Osteocyte (in vitro differentiated cells): ENCODE results near the gene ACOT12. TPM values are rescaled to one million over a fixed set of nuclear protein-coding genes. Genes with fewer than 3 reads are reported as not detected.

Experiments
- DNase-seq: peaks from one replicate; pipeline ENCODE4 v3.0.0; 2021; ENCODE audit warnings: mixed read lengths; ENCODE audit not compliant: unreplicated experiment; ENCODE audit errors: extremely low spot score
- H3K27ac Mint-ChIP-seq: one replicate; pipeline ENCODE4 v1.8.0; 2021; ENCODE audit warnings: mild to moderate bottlenecking, mixed read lengths; ENCODE audit not compliant: unreplicated experiment
- H3K27me3 Mint-ChIP-seq: one replicate; pipeline ENCODE4 v1.8.0; 2021; ENCODE audit warnings: mixed read lengths; ENCODE audit not compliant: unreplicated experiment
- H3K36me3 Mint-ChIP-seq: one replicate; pipeline ENCODE4 v1.8.0; 2021; ENCODE audit warnings: mixed read lengths; ENCODE audit not compliant: unreplicated experiment
- H3K4me1 Mint-ChIP-seq: one replicate; pipeline ENCODE4 v1.8.0; 2021; ENCODE audit warnings: mixed read lengths; ENCODE audit not compliant: unreplicated experiment
- H3K4me3 Mint-ChIP-seq: one replicate; pipeline ENCODE4 v1.8.0; 2021; ENCODE audit warnings: mild to moderate bottlenecking, moderate library complexity, mixed read lengths; ENCODE audit not compliant: unreplicated experiment
- H3K9me3 Mint-ChIP-seq: one replicate; pipeline ENCODE4 v1.8.0; 2021; ENCODE audit warnings: mixed read lengths; ENCODE audit not compliant: unreplicated experiment
- total RNA-seq: library from RNA; stranded (reverse); gene quantifications from 2 replicates; pipeline ENCODE4 v1.2.1, GENCODE V29; 2021
- TF ChIP-seq, protein P1 (sequence below): fragments of 200-600 bp; sonication (generic); IDR thresholded peaks from 2 replicates; pipeline ENCODE4 v1.5.0; 2021; ENCODE audit warnings: antibody characterized with exemption, mild to moderate bottlenecking, moderate library complexity

The ACOT12 gene
- total RNA-seq, 1 donor from 2014 or later = not detected

DNA sequence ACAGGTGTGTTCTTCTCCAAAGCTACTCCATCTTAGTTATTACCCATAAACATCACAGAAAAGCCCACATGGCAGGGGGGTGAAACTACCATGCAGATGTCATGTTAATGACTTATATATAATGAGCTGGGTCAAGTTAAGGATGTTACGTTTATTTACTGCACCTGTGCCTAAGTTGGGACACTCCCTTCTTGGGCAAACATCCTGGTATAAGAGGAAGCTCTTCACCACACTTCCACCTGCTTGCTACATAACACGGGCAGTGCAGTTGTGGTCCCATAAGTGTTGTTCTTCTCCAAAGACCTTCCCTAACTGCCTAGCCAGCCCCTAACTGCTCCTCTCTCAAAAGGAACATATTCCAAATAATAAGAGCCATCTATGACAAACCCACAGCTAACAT, 101.8 kb downstream of the ACOT12 start:
- TF ChIP-seq, protein P1, sequence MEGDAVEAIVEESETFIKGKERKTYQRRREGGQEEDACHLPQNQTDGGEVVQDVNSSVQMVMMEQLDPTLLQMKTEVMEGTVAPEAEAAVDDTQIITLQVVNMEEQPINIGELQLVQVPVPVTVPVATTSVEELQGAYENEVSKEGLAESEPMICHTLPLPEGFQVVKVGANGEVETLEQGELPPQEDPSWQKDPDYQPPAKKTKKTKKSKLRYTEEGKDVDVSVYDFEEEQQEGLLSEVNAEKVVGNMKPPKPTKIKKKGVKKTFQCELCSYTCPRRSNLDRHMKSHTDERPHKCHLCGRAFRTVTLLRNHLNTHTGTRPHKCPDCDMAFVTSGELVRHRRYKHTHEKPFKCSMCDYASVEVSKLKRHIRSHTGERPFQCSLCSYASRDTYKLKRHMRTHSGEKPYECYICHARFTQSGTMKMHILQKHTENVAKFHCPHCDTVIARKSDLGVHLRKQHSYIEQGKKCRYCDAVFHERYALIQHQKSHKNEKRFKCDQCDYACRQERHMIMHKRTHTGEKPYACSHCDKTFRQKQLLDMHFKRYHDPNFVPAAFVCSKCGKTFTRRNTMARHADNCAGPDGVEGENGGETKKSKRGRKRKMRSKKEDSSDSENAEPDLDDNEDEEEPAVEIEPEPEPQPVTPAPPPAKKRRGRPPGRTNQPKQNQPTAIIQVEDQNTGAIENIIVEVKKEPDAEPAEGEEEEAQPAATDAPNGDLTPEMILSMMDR = no peak
- Mint-ChIP-seq H3K4me1 (peaks cover 13% of the 10 kb centered on the region), H3K4me3 (no peak overlapping the region), H3K36me3 (peaks cover 14% of the 10 kb centered on the region), H3K27me3 (no peaks in the 10 kb centered on the region), H3K27ac (no peak overlapping the region), H3K9me3 (peaks cover 23% of the 10 kb centered on the region)
- DNase-seq = no peak

DNA sequence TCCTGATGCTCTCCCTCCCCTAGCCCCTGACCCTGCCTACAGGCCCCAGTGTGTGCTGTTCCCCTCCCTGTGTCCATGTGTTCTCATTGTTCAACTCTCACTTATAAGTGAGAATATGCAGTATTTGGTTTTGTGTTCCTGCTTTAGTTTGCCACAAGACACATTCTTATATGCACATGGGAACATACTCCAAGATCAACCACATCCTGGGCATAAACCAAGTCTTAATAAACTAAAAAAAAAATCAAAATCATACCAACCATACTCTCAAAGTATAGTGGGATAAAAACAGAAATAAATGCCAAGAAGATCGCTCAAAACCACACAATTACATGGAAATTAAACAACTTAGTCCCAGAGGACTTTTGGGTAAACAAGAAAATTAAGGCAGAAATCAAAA, 103.8 kb downstream of the ACOT12 start:
- TF ChIP-seq, protein P1 = no peak
- H3K4me3 Mint-ChIP-seq = no peak overlapping the region
- no peak for DNase-seq
- H3K27ac Mint-ChIP-seq = peak overlapping the region; percentile 8
- H3K27me3 Mint-ChIP-seq = no peaks in the 10 kb centered on the region
- H3K36me3 Mint-ChIP-seq = peaks cover 14% of the 10 kb centered on the region
- H3K9me3 Mint-ChIP-seq = peaks cover 23% of the 10 kb centered on the region
- H3K4me1 Mint-ChIP-seq = peaks cover 17% of the 10 kb centered on the region

DNA sequence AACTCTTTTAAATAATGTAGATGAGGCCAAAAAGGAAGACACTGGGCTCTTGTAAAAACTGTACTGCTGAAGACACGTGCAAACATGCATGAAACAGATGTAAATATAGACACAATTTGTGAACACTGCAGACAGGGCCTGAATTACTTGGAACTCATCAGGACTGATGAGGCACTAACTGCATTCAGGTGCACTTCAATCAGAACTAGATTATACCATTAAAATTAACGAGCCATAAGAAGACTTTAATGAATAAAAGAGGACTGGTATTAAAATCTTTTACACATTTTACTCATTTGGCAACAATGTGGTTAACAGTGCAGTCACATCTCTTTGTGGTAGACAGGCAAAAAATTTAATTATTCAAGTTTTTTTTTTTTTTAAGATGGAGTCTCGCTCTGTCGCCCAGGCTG, 105.9 kb downstream of the ACOT12 start:
- no peaks in the 10 kb centered on the region for H3K27me3 Mint-ChIP-seq
- TF ChIP-seq, protein P1 = no peak
- H3K27ac Mint-ChIP-seq = no peak overlapping the region
- no peak for DNase-seq
- peaks cover 17% of the 10 kb centered on the region for H3K4me1 Mint-ChIP-seq
- peaks cover 6% of the 10 kb centered on the region for H3K36me3 Mint-ChIP-seq
- H3K4me3 Mint-ChIP-seq = no peak overlapping the region
- peaks cover 11% of the 10 kb centered on the region for H3K9me3 Mint-ChIP-seq

DNA sequence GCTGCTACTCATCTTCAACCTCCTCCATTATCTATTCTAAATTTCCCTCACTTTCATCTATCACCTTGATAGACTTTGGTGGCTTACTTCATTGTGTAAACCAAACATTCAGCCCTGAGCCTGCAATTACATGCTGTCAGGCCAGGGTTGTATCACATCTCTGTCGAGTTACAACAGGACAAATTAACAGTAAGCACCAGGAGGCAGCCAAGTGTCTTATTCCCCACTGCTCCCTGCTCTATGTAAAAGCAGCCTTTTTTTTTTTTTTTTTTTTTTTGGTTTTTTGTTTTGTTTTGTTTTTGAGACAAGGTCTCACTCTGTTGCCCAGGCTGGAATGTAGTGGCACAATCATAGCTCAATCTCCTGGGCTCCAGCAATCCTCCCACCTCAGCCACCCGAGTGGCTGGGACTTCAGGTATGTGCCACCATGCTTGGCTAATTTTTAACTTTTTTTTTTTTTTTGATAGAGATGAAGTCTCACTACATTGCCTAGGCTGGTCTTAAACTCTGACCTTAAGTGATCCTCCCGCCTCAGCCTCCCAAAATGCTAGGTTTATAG, 107.8 kb downstream of the ACOT12 start:
- Mint-ChIP-seq H3K27ac (no peak overlapping the region), H3K36me3 (peaks cover 2% of the 10 kb centered on the region), H3K4me3 (no peak overlapping the region), H3K9me3 (no peaks in the 10 kb centered on the region), H3K27me3 (no peaks in the 10 kb centered on the region), H3K4me1 (peaks cover 17% of the 10 kb centered on the region)
- no peak for DNase-seq
- TF ChIP-seq, protein P1 = no peak

DNA sequence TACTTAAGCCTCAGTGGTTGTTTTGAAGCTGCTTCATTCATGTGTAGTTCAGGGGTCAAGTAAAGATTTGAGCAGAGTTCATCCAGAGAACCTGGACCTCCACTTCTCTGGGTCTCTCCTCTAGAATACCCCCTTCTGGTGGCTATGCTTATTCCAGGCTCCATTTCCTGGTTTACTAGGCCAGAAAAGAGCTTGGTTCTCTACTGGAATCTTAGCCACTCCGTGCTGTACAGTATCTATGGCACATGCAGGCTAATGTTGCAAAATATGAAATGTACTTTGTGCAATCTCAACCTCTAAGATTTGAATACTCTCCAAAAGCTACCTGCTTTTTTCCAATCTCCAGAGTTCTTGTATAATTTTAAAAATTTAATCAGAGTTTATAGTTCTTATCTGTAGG, 110.0 kb downstream of the ACOT12 start:
- Mint-ChIP-seq H3K27me3 (no peaks in the 10 kb centered on the region), H3K9me3 (no peaks in the 10 kb centered on the region), H3K4me3 (no peak overlapping the region), H3K27ac (no peak overlapping the region), H3K4me1 (peaks cover 4% of the 10 kb centered on the region), H3K36me3 (no peaks in the 10 kb centered on the region)
- no peak for DNase-seq
- TF ChIP-seq, protein P1 = no peak

Other genes starting within 250 kb of the ACOT12 start
- not detected in 2 replicates for gene CKMT2, start 160.8 kb downstream of the ACOT12 start, total RNA-seq
- 17.3 and 20.9 TPM in 2 replicates for gene ZCCHC9, start 92.5 kb downstream of the ACOT12 start, total RNA-seq